Measurements from ENCODE around the gene ASF1B.
"Not testable (repeated sequence)": the region's sequence is repeated elsewhere in the genome, so short reads cannot be mapped to it uniquely, and the experiment has no call there.

The ASF1B gene

DNA sequence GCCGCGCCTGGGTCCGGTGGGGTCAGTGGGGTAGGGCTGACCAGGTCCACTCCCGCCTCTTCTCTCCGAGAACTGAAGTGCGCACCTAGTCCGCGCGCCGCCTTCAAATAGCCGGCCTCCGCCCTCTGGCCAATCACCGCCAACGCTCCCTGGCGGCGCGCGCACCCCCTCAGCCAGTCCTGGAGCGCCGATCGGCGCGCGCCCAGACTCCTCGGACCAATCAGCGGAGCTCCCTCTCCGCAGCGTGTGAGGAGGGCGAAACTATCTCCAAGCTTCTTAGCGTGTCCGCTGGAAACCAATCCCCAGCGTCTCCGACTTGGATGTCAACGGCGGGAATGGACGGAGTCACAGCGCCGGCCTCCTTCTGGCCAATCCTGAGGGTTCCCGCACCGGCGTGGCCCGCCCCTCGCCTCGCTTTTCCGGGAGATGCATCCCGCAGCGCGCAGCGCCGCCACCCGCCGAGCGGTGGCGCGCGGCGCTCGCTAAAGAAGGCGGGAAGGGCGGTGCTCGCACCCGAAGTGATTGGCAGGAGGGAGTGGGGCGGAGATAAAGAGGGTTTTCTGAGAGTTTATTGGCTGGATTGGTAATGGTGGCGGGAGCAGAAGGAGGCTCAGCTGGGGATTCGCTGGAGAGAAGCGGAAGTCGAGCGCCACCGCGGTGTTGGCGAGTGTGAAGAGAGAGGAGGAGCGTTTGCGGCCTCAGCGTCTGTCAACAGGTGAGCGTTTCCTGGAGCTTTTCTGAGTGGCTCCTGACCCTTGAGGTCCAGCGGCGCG, at the start of gene ASF1B:
Gene ASF1B, minus strand, starts transcription at position 81 of the 773 bp plus-strand sequence. CDS start 133 bp downstream, outside the sequence.
- DNase-seq, result peak; percentile 98

DNA sequence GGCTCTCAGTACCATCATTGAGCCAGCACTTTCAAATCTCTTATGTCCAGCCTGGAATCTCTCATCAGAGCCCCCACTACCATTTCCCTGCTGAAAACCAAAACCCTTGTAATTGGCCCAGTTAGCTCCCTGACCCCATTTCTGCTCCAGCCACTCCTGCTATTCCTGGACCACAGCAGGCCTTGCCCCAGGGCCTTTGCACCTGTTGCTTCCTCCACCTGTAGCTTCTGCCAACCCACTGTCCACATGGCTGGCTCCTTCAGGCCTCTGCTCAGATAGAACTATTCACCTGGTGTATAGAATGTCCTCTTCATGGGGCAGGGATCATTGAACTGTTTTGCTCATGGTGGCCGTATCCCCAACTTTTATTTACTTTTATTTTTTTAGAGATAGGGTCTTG, 49.3 kb upstream of the ASF1B start:
- DNase-seq, result not testable (repeated sequence)

DNA sequence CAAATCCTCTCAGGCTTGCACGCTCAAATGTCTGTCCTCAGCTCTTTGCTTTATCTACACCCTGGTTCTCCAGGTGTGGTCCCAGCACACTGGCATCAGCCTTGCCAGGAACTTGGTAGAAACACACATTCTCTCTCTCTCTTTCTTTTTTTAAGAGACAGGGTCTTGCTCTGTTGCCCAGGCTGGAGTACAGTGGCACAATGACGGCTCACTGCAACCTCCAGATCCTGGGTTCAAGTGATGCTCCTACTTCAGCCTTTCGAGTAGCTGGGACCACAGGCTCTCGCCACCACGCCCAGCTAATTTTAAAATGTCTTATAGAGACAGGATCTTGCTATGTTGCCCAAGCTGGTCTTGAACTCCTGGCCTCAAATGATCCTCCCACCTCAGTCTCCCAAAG, 48.8 kb upstream of the ASF1B start:
- no peak for DNase-seq

DNA sequence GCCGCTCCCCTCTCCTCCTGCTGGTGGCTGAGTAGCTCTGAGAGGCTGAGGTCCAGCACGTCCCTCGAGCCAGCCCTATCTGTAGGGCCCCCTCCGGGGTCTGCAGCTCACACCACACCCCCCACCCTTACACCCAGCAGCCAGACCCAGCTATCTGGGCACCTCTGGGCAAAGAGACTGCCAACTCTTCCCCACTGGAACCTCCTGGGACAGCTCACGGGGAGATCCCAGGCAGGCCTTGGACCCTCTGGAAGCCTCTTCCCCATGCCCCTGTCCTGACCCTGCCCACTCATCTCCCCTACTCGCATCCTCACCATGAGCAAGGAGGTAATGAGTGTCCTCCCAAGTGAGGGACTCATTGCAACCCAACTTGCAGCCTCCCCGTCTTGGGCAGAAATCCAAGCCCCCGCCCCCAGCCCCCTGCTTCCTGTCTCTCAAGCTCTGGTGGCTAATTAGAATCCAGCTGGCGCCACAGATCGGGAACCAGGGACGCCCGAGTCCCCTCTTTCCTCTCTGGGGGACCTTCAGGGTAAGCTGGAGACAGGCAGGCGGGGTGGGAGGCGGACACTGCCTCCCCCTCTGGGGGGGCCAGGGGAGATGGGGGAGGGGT, 47.5 kb upstream of the ASF1B start:
- DNase-seq, result no peak

DNA sequence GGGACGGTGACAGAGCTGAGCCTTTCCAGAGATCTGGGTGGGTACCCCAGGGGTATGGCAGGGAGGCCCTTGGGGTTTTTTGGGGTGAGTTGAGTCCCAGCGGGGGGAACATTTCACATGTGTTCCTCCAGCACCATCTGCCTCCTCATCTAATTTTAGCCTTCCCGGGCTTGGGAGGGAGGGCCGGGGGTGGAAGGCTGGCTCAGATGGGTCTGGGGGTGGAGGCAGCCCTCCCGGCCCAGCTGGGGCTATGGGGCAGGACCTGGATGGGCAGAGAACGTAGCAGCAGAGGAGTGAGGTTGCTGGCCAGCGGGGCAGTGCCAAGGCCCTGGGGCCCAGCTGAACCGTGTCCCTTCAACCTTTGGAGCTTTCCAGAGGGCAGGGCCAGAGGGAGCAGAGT, 46.1 kb upstream of the ASF1B start:
- no peak for DNase-seq

DNA sequence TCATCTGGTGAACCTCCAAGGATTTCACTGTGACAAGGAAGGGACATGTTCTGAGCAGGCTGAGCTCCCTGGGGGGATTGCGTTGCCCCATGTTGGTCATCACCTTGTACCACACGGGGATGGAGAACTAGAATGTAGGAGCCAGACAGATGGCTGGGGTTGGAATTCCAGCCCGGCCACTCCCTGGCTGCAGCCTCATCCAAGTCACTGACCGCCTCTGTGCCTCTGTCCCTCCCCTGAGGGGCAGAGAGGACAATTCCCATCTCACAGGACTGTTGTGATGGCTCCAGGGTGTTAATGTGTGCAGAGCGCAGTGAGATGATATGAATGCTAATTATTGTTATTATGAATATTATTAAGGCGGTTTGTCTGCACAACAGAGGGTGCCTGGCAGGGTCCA, 45.5 kb upstream of the ASF1B start:
- no peak for DNase-seq

DNA sequence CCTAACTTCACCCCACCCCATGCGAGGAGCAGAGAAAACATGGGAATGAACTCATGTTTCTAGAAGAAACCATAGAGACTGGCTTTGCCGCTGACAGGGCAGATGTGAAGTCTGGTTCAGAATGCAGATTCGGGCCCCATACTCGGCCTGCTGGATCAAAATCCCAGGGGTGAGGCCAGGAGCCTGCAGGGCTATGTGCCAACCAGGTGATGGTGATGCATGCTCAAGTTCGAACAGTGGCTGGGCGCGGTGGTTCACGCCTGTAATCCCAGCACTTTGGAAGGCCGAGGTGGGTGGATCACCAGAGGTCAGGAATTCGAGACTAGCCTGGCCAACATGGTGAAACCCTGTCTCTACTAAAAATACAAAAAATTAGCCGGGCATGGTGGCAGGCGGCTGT, 44.8 kb upstream of the ASF1B start:
- DNase-seq, result not testable (repeated sequence)

DNA sequence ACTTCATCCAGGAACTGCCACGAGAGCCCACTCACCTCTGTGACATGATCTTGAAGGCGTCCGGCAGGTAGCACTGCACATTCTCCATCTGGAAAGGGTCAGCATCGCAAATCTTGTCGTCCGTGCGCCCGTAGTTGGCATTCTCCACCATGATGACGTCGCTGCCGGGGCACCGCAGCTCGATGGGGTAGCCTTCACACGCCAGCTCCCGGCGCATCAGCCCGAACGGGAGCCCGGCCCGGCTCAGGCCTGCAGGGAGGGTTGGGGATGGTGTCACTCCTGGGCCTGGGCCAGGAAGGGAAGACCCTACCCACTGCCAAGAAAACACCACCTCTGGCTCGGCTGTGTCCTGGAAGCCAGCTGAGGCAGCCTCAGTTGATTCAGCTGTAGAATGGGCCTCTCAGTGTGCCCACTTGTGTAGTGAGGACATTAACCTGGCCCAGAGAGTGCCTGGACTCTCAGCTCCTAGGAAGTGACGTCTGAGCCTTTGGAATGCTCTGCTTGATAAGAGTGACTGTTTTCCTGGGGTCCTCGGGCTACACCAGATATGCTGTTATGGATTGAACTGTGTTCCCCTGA, 41.2 kb upstream of the ASF1B start:
- DNase-seq, result no peak

DNA sequence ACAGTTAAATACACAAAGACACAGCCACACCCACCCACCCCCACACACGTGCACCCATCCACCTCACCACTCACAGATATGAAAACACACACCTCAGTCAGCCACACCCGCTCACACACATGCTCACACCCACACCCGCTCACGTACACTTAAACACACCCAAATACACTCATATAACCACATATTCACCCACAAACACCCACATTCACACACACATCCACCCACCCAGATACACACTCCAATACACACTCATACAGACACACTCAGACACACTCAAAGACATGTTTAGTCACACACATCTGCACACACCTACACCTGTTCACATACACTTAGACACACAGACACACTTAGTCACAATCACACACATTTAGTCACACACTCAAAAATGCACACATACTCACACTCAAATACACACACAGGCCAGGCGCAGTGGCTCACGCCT, 39.0 kb upstream of the ASF1B start:
- no peak for DNase-seq

DNA sequence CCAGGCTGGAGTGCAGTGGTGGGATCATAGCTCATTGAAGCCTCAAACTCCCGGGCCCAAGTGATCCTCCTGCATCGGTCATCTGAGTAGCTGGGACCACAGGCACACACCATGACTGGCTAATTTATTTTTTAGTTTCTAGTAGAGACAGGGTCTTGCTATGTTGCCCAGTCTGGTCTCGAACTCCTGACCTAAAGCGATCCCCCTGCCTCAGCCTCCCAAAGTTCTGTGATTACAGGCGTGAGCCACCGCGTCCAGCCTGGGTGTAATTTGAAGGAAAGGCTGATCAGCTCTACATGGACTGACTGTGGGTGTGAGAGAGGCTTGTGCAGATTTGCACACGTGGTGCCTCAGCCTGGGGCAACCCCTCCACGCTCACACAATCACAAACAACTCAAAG, 38.5 kb upstream of the ASF1B start:
- DNase-seq, result no peak

DNA sequence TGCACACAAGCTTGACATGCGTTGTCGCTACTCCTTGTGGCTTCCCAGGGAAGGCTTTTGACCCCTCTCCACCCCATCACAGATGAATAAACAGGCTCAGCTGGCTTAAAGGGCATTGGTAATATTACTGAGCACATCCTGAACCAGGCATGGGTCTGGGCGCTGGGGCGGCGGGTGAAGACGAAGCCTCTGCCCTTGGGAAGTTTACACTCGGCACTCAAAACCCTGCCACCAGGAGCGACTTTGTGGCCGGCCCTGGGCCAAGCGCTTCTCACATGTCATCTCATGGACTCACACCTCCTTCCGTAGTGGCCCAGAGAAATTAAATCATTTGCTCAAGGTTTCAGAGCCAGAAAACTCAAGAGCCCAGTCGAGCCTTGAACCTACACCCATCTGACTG, 32.6 kb upstream of the ASF1B start:
- no peak for DNase-seq

DNA sequence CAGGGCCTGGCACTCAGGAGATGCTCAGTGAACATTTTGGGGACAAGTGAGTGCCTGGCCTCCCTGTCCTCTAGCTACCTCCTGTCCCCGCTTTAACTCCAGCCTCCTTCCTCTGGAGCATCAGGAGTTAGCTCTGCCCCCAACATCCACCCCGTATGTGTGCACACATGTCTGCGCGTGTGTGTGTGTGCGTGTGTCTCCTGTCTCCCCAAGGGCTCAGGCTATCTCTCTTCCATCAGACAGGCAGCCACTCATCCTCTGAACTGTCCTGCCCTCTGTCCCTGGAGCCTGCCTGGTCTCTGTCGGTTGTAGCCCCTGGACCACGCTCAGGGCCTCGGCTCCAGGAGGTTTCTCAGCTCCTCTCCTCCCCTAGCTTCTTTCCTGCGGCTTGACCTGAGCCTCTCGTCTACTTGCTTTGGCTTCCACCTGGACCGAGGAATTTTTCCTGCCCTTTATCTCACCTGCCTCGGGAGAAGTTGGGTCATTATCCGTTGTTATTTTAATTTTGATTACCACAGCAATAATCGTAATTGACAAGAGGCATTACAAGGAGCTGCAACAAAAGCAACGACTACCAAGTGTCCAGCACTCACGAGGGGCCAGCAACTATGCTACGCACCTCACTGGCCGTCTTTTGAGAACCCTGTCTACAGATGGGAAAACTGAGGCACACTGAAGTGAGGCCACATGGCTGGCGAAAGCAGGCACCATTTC, 32.0 kb upstream of the ASF1B start:
- no peak for DNase-seq

DNA sequence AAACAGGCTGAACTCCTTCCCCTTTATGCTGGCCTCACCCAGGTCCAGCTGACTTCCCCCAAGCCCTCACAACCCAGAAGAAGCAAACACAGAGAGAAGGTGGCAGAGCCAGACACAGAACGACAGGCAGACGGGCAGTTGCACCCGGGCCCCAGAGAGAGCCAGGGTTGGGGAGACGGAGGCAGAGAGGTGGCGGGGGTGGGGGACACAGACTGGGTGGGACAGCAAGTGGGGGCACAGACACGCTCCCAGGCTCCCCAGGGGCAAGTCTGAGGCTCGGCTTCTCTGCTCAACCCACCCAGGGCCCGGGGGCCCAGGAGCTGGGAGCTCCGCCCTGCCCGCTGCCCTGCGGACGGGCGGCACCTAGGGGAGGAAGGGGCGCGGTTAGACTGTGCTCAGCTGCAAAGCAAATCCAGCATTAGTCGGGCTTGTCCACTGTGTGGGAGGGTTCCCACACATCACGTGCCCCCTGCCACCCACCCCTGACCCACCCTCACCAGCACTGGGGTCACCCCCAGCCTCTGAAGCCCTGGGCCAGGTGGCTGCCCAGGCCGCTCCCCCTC, 31.3 kb upstream of the ASF1B start:
- peak; percentile 39 for DNase-seq

DNA sequence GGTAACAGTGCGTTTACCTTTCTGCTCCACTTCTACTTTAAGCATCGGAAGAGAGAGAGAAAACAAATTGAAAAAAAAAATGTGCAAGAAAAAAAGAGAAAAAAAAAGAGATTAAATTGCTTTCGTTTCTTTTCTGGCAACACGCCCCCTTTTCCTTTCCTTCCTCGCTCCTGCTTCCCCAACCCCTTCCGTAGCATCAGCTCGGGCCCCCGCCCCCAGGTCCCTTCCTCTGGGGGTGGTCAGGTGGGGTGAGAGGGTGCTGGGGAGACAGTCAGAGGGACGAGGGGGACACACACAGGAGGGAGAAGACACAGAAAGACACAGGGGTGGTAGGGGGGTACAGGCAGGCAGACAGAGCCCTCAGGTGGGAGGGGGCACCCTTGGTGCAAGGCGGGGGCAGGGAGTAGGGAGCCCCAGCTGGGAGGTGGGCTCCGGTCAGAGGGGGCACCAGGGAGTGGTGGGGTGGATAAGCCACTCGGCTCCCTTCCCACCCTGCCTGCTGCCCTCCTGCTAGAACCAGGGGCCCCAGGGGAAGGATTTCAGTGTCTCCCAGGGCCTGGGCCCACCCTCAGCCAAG, 30.7 kb upstream of the ASF1B start:
- DNase-seq, result peak; percentile 23

DNA sequence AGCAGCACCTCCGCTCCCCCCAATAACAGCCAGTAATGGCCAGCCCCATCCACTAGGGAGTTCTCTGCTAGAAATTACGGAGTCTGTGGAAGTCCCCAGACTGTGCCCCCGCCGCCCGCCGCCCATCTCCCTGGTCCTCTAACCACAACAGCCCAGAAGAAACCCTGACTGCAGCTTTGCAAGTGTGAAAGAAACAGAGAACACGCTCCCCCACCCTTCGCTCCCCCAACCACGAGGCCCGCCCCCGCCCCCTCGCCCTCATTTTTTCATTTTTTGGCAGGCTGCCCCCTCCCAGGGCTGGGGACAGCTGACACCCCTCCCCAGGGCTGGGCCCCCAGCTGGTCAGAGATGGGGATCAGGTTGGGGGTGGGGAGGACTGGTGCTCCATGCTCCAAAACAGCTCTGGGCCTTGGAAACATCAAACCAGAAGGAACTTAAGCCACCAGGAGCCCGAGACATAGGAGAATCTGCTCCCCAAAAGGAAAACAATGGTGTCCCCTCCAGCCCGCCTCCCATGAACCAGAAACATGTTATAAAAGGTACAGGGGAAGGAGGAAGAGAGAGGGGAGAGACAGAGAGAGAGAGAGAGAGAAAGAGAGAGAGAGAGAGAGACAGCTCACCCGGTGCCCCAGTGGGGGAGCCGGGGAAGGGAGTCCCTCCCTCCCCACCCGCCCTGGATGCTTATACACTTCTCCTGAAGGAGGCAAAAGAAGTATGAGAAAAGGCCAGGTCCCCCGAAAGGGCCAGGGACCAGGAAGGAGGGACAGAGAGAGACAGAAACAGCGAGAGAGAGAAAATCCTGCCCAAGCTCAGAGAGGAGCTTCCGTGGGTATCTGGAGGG, 29.8 kb upstream of the ASF1B start:
- peak; percentile 48 for DNase-seq

DNA sequence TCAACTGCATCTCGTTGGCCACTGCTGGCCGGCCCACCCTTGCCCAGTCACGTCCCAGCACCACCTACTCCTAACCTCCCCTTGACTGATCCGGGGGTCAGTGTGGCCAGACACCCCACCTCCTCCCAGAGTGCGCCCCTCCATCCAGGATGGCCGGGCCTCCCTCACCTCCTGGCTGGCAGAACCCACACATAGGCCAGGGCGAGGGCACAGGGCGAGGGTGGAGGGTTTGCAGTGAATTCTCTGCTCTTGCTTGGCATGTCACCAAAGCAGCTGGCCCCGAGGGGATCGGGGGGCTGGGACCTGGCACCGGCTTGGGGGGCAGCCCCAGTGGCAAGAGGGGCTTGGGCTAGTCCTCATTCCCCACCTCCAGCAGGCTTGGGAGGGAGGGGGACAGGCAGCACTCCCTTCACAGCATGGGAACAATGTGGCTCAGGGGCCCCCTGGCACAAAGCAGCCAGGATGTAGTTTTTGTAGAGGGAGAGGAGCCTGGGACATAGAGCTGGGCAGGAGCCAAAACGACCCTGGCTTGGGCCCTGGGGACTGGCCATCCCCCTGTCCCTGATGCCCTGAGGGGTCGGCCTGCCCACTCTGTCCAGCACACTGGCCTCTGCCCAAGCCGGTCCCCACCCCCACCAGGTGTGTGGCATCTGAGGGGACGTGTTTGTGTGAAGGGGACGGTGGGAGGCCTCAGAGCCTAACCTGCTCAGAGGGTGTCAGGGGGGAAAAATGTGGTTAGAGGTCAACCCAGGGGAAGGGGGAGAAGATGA, 28.5 kb upstream of the ASF1B start:
- DNase-seq, result no peak

DNA sequence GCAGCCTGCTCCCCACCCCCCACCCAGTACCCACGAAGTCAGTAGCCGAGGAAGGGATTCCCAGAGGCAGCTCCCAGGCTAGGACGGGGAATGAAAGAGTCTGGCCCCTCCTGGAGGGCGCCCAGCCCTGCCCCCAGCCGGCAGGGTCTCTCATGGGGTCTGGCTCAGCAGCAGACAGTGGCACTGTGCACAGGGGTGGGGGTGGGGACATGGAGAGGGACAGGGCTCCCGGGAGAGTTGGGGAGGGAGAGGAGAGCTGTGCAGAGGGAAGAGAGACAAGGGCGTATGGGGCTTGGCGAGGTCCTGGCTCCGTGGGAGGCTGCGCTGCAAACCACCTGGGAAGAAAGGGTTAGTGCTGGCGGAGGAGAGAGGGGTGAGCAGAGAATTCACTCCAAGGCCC, 27.7 kb upstream of the ASF1B start:
- DNase-seq, result no peak

DNA sequence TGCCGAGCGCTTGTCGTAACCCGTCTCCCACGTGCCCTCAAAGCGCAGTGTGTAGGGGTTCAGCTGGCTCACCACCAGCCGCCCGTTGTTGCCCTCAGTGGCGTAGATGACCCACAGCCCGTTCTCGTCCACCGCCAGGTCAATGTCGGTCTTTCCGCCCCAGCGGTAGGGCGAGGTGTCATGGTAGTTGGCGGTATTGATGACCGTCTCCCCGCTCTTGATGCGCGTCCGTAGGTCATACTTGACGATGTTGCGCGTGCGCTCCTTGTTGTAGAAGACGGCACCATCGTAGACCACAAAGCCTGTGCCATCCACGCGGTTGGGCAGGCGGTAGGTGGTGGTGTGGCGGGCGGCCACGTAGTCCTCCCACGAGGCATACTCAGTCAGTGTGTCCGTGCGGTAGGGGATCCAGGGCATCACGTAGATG, 26.5 kb upstream of the ASF1B start:
- no peak for DNase-seq

DNA sequence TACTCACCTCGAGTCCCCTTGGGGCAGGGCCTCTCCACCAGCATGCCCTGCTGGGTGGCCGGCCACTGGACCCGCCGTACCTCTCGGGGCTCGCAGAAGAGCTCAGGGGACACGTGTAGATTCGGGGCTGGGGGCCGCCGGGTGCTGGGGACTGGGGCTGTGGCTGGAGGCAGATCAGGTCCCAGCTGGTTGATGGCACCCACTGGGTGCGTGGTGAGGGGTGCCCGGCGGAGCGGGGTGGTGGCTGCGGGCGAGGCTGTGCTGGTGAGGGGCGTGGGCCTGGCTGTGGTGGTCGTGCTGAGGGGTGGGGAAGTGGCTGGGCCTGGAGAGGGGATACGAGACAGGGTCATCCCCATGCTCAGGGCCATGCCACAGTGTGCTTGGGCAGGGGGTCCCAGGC, 24.9 kb upstream of the ASF1B start:
- DNase-seq, result no peak

DNA sequence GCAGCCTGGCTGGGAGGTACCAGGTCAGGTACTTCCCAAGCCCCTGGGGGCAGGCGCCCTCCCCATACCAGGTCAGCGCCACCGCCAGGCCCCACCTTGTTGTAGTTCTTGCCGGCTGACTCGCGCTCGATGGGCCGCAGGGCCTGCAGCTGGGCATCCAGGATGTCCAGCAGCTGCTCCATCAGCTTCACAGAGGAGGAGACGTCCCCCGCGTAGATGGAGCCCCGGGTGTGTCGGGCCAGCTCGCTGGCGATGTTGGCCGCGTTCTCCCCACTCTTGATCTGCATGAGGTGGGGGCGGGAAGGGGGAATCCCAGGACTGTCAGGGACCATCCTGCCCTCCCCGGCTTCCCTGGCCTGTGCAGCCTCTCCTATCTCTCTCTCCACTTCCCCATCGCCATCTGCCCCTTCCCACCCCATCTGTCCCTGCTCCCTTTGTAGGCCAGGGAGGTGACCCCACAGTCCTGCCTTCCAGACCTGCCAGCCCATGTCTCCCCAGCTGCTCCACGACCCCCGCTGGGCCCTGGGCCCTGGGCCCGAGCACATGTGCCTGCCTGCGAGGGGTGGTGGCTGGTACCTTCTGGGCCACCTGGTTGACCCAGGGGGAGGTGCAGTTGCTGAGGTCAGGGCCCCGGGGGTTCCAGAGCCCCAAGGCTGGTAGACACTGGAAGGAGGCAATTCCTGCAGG, 23.8 kb upstream of the ASF1B start:
- DNase-seq, result no peak

DNA sequence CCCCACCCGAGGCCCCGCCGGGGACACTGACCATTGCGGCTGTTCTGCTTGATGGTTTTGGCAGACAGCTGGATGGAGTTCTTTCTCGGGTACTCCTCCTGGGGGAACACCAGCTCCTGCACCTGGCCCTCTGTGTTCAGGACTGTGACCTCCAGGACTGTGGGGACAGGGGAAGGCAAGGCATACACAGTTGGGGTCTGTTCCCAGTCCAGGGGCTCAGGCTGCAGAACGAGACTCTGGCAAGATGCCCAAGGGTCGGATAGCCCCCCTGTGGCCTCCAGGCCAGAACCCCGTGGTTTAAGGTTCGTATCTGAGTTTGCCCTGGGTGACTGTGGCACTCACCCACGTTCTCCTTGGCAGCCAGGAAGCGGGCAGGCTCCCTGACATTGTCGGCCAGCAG, 22.7 kb upstream of the ASF1B start:
- no peak for DNase-seq

All from CD4-positive, alpha-beta T cell treated with Interleukin-12 subunit alpha and Interleukin-12 subunit beta, for 1 hour (primary cell).